ENCODE results near the gene CELSR2. TPM values are rescaled to one million over a fixed set of nuclear protein-coding genes. Genes with fewer than 3 reads are reported as not detected.

CELSR2 gene
- total RNA-seq, 2 donors from 2014 or later, result 7.3 to 7.5 TPM

GRCh38 chr1:109272831-109273547 is 23.6 kb downstream of the CELSR2 start:
- no peaks in the 10 kb centered on the region for H3K9me3 ChIP-seq
- peaks cover 40% of the 10 kb centered on the region for H3K4me1 ChIP-seq
- H3K36me3 ChIP-seq (replicated peaks in 1 of 2; ENCODE audit: insufficient read depth in 1 of 2, low read depth in 2 of 2), result no peaks in the 10 kb centered on the region
- no peaks in the 10 kb centered on the region for H3K27me3 ChIP-seq
- no peak for TF ChIP-seq POLR2A (IDR thresholded peaks at IDR 0.05)
- no peak for TF ChIP-seq CTCF (IDR thresholded peaks at IDR 0.05)
- 84 to 86% methylated on average over 4 to 13 of the region's 16 CpGs for WGBS, 2 donors
- DNase-seq (peak in 1 of 4 donors; percentile 13), ATAC-seq (no peak)
- H3K4me3 ChIP-seq, result no peak overlapping the region
- intact Hi-C loops (cut with DNase I), result no loop called here
- peak overlapping the region in 2 of 4 donors; percentile 77 to 82 for H3K27ac ChIP-seq

GRCh38 chr1:109273570-109274288 is 24.4 kb downstream of the CELSR2 start:
- H3K9me3 ChIP-seq, result no peaks in the 10 kb centered on the region
- no peaks in the 10 kb centered on the region for H3K36me3 ChIP-seq (replicated peaks in 1 of 2; ENCODE audit: insufficient read depth in 1 of 2, low read depth in 2 of 2)
- intact Hi-C loops (cut with DNase I), result no loop called here
- no peaks in the 10 kb centered on the region for H3K27me3 ChIP-seq
- 76 to 82% methylated on average over 19 to 28 of the region's 30 CpGs for WGBS, 2 donors
- no peak overlapping the region for H3K4me3 ChIP-seq
- peak overlapping the region in 2 of 4 donors; percentile 77 to 82 for H3K27ac ChIP-seq
- ATAC-seq (no peak), DNase-seq (peak in 1 of 4 donors; percentile 10)
- peaks cover 40% of the 10 kb centered on the region for H3K4me1 ChIP-seq
- TF ChIP-seq CTCF (IDR thresholded peaks at IDR 0.05) (no peak), POLR2A (IDR thresholded peaks at IDR 0.05) (no peak)

- ATAC-seq, result peak; percentile 84
- WGBS, 2 donors, result 14 to 17% methylated on average over 14 to 24 of the region's 24 CpGs
Measured at GRCh38 chr1:109274533-109275476, 25.5 kb downstream of the CELSR2 start.

More at GRCh38 chr1:109274533-109275476, 25.5 kb downstream of the CELSR2 start:
- Histone ChIP-seq H3K4me3 (no peak overlapping the region), H3K9me3 (no peaks in the 10 kb centered on the region), H3K27me3 (no peaks in the 10 kb centered on the region), H3K36me3 (replicated peaks in 1 of 2; ENCODE audit: insufficient read depth in 1 of 2, low read depth in 2 of 2) (no peaks in the 10 kb centered on the region), H3K4me1 (peaks cover 40% of the 10 kb centered on the region), H3K27ac (peak overlapping the region in 3 of 4 donors; percentile 68 to 82 (median 77))
- DNase-seq, result peak; percentile 53 to 92 (median 74)
- TF ChIP-seq CTCF (IDR thresholded peaks at IDR 0.05) (no peak), POLR2A (IDR thresholded peaks at IDR 0.05) (peak in 2 of 3 donors; percentile 29 to 45)
- intact Hi-C loops (cut with DNase I), result loop anchor here (5.0 kb wide), 1 partner anchor 127 kb away; no protein-coding TSS in a partner anchor
